NCI-H146 treated with DMSO at 0.1 percent for 48 hours (cell line): Measurements from ENCODE around the gene SCUBE1.

Source experiments
- DNase-seq: peaks from one replicate; lab custom pipeline; 2025; ENCODE audit not compliant: unreplicated experiment; lab: John Stamatoyannopoulos, UW

SCUBE1 gene

DNA sequence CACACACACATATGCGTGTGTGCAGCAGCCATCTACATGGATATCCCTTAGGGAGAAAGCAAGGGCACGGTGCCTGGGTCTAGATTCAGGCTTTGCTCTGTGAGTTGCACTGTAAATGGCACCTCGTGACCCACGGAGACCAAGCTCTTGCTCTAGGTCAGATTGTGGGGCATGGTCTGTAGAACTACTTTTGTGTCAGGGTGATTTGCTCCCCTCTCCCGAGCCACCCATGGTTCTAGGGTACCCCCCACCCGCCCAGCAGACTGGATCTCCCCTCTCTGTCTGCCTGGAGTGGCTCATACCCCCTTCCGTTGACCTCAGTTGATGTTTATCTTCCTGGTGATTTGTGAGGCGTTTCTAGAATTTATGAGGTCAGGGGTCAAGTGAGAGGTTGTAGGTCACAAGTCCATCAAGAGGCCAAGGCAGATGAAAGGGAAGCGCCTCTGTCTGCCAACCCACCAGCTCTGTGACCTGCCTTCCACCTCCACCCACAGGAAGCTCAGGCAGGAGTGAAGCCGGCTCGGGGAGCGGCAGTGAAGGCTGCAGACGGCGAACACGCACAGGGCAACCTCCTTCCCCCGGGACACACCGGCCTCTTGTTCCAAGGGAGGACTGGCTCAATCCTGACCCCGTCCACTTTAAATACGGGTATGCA lies 80.1 kb downstream of the SCUBE1 start:
- no peak for DNase-seq

DNA sequence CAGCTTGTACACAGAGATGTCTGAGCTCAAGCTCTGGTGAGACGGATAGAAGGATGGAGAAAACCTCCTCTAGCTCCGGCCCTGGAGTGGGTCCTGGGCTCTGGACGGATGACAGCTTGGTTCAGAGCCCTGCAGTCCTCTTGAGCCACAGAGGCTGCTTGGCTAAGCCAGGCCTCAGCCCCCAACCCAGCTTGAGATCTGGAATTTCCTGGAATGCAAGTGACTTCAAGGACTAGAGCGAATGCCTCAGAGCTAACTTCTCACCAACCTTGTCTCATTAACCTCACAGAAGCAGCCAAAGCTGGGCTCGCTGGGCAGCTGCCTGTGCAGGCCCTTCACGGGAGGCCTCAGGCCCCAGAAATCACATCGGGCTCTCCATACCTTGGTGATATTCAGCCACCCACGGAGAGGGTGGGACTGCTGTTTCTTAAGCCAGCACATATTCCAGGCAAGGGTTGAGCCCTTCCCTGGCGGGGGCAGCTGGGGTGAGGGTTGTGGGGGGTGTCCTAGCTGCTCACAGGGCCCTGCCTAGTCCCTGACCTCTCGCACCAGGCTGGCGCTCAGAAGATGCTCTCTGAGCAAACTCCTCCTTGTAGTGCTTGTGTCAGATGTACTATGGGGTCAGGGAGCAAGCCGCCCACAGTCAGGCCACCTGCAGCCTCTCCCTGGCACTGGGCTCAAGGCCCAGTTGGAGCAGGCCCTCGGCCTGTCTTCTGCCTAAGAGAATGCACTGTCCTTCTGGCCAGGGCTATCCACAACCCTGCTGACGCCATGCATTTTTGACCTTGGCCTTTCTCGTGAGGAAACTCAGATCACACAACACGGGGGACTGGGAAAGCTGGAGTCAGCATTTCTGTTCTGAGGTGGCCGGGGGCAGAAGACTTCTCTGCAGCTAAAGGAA lies 82.6 kb downstream of the SCUBE1 start:
- DNase-seq = no peak

GRCh38 chr22:43257961-43258360 lies 85.2 kb downstream of the SCUBE1 start:
- DNase-seq = no peak

DNA sequence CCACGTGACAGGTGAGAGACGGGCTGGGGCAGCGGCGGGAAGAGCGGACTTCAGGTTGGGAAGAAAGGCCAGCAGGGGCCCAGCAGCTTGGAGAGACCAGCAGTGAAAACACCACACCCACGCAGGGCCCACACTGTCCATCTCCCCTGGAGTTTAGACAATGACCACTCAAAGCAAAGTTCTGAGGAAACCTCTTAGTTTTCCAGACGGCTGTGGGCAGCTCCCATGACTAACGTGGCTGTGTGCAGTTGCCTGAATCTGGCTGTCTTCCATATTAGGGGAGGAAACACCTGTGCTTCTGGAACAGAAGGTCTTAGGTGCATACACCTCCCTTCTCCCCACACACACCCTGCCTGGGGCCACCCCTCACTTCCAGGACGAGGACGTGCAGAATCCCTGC lies 85.6 kb downstream of the SCUBE1 start:
- no peak for DNase-seq

GRCh38 chr22:43256976-43257545 lies 86.1 kb downstream of the SCUBE1 start:
- DNase-seq = no peak

DNA sequence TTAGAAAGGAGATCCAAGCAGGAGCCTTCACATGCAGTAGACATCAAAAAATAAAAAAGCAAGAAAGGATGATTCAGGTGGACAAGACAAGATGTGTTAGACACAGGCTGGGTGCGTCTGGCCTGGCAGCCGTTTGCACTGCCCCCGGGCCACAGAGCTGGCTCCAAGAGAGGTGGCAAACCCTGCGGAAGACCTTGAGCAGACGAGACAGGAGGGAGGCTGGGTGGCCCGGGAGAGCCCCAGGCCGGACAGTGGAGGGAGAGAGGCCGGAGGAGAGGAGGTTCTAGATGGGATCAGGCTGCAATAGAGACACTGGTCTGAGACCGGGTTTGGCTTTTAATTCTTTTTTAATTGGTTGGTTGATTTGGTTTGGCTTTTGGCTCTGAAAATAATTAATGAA lies 86.6 kb downstream of the SCUBE1 start:
- no peak for DNase-seq

DNA sequence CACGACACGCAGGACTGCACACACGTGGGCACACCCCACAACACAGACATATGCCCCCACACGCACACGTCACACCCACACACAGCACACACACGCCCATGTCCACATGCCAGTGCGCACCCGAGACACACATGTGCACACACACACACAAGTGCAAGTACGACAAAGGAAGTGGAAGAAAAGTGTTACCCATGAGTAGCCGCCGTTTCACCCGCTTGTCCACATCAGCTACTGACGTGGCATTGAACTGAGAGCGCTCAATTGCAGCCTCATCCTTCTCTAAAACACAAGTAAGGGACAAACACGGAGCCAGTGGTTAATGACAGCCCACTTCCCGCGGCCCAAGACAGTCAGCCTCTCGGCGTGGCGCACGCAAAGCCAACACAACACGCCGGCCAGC lies 87.9 kb downstream of the SCUBE1 start:
- no peak for DNase-seq

GRCh38 chr22:43253839-43254238 lies 89.3 kb downstream of the SCUBE1 start:
- no peak for DNase-seq

GRCh38 chr22:43252319-43252718 lies 90.9 kb downstream of the SCUBE1 start:
- DNase-seq = no peak

DNA sequence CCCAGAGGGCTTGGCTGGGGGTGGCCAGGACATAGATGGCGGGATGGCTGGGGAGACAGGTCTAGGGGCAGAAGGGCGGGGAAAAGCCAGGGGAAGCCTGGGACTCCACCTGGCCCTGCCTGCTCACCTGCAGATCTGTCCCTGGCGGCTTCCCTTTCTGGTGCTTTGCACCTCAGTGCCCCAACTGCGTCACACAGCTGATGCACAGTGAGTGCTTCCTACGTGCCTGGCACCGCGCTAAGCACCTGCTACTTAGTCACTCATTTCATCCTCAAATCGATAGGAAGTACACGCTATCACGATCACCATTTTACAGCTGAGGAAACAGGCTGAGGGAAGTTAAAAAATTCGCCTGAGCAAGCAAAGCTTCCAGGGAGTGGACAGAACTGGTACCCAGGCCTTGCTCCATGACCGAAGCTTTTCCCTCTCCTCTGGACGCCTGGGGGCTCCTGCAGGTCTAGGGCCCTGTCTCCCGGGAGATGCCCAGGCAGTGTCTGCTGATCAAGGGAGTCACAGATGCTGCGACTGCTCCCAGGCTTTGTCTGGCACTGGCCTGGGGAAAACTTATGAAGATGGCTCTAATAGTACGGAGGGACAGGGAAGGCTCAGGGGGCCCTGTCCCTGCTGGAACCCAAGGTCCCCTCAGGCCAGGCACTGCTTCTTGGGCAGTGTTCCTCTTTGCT lies 93.2 kb downstream of the SCUBE1 start:
- no peak for DNase-seq

- no peak for DNase-seq
Measured at GRCh38 chr22:43247546-43248260, 95.5 kb downstream of the SCUBE1 start.

DNA sequence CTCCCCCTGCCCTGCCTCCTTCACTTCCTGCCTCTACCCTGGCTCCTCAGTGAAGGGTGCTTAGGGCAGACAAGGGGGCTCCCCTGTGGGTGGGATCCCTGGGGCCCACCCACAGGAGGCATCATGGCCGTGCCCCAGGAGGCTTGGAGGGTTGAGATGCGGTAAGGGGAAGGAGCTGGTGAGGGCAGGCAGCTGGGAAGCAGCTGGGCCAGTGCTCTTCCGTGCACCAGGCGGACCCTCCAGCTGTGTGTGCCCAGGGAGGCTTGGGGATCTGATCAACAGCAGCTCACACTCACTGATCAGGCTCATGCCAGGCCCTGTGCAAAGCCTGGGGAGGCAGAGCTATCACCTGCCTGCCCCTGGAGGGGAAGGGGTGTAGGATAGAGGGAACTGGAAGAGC lies 97.0 kb downstream of the SCUBE1 start:
- DNase-seq = no peak

GRCh38 chr22:43245717-43246116 lies 97.5 kb downstream of the SCUBE1 start:
- DNase-seq = no peak

- no peak for DNase-seq
Measured at GRCh38 chr22:43244803-43245527, 98.2 kb downstream of the SCUBE1 start.

- no peak for DNase-seq
Measured at GRCh38 chr22:43244402-43244801, 98.8 kb downstream of the SCUBE1 start.

DNA sequence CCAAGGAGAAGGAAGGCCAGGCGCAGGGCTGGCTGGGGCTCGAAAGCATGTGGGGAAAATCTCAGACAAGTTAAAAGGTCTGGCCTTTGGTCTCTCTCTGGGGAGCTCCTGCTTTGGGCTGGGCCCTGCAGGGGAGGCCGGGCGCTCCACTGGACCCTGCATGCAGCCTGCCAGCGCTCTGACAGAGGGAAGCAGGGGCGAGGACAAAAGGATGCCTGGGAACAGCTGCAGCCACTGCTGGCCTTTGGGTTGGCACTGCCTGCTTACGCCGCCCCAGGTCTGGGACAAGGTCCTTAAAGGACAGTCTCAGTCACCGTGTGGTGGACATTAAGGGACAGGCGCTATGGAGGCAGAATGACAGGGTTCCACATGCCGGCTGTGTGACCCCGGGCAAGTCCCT lies 99.8 kb downstream of the SCUBE1 start:
- DNase-seq = no peak

- no peak for DNase-seq
Measured at GRCh38 chr22:43242627-43243026, 100.5 kb downstream of the SCUBE1 start.

DNA sequence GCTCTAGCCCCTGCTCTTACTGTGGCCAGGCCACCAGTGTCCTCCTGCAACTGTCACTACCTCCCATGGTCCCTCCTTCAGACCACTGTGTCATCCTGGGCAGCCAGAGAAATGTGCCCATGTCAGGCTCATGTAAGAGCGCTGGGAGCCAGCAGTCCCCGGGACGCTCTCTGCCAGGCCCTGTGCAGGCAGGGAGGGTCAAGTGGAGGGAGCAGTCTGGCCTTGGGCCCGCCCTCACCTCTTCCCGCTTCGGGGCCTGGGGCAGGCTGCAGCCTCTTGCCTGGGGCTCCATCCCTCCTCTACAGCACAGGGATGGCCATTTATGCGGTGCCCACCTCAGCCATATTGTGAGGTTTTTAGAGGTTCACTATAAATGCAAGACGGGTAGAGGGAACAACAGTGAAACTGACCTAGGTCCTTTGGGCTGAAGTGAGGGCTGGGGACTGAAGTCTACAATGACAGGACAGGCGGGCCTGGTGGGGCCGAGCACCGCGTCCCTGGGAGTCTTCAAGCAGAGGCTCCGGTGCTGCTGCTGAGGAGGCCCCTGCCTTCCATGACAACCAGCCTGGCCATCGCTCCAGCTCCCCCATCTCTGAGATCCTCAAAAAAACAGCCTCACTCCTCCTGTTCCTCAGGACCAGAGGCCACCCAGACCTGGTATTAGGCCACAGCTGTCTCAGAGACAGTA lies 101.3 kb downstream of the SCUBE1 start:
- DNase-seq = no peak

GRCh38 chr22:43241138-43241597 lies 102.0 kb downstream of the SCUBE1 start:
- DNase-seq = no peak

DNA sequence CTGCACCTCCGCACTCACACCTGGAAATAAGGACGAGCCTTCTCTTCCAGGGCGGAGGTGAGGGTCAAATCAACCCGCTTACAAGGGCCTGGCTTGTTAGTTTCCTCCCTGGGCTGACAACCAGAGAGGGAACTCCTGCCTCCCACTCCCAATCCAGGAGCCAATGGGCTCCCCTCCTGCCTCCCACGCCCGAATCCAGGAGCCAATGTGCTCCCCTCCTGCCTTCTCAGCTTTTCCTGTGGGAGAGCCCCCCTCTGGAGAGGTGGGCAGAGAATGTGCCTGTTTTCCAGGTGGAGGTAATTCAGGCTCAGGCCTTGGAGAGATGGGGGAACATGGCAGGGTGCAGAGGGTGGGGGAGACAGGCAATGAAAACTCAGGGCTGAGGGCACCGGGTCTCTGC lies 102.6 kb downstream of the SCUBE1 start:
- DNase-seq = no peak
